ENCODE data around the gene CFAP74. TPM values are rescaled to one million over a fixed set of nuclear protein-coding genes. Genes with fewer than 3 reads are reported as not detected.

CFAP74 gene
- total and polyA plus RNA-seq, 2 of the 13 experiments (the other 11 are each of a cell fraction or from before 2014, with no cell fraction given) = 0.27 to 0.62 TPM

GRCh38 chr1:1891349-1892078 is 112.1 kb downstream of the CFAP74 start (continued):
- TF ChIP-seq BCL3 (CRISPR knock-in tag; IDR thresholded peaks at IDR 0.05) (0 out of 2 replicates have a peak, but pooled peaks have one; percentile 20), HOXA3 (CRISPR knock-in tag; IDR thresholded peaks at IDR 0.05) (no peak), ZBTB26 (CRISPR knock-in tag; IDR thresholded peaks at IDR 0.05; ENCODE audit: borderline replicate concordance) (no peak), RAD51 (IDR thresholded peaks at IDR 0.05; ENCODE audit: borderline replicate concordance) (no peak), ZNF367 (CRISPR knock-in tag; IDR thresholded peaks at IDR 0.05; ENCODE audit: borderline replicate concordance) (no peak), ETV6 (CRISPR knock-in tag; conservative IDR thresholded peaks at IDR 0.05) (no peak), SOX5 (CRISPR knock-in tag; IDR thresholded peaks at IDR 0.05; ENCODE audit: borderline replicate concordance) (no peak; the same call in 1 of the 2 replicates), ZNF451 (CRISPR knock-in tag; IDR thresholded peaks at IDR 0.05) (no peak), ASH2L (IDR thresholded peaks at IDR 0.05; ENCODE audit: insufficient read length, low read depth, low read length) (no peak), RBM22 (optimal IDR thresholded peaks at IDR 0.05; ENCODE audit: low read length) (no peak), ZBTB21 (CRISPR knock-in tag; IDR thresholded peaks at IDR 0.05) (no peak), SALL2 (CRISPR knock-in tag; IDR thresholded peaks at IDR 0.05) (no peak), ZNF704 (CRISPR knock-in tag; IDR thresholded peaks at IDR 0.05; ENCODE audit: borderline replicate concordance) (no peak), ZMYM3 (CRISPR knock-in tag; IDR thresholded peaks at IDR 0.05) (no peak), ELK4 (CRISPR knock-in tag; IDR thresholded peaks at IDR 0.05; ENCODE audit: borderline replicate concordance) (no peak), BORCS8-MEF2B (CRISPR knock-in tag; IDR thresholded peaks at IDR 0.05) (peak; percentile 28; the same call in 1 of the 2 replicates), SP2 (CRISPR knock-in tag; IDR thresholded peaks at IDR 0.05) (peak; percentile 30; the same call in 1 of the 2 replicates), THAP9 (CRISPR knock-in tag; IDR thresholded peaks at IDR 0.05; ENCODE audit: borderline replicate concordance) (peak; percentile 31; the same call in 1 of the 2 replicates)

All from HepG2 (cell line).